GM18858 (cell line): ENCODE measurements around the gene PRPF40A.

ENCODE experiments used
- ATAC-seq: cut with Tn5 transposase; IDR thresholded peaks from one replicate; pipeline ENCODE4 v1.9.1; 2021; ENCODE audit not compliant: unreplicated experiment

Gene PRPF40A

DNA sequence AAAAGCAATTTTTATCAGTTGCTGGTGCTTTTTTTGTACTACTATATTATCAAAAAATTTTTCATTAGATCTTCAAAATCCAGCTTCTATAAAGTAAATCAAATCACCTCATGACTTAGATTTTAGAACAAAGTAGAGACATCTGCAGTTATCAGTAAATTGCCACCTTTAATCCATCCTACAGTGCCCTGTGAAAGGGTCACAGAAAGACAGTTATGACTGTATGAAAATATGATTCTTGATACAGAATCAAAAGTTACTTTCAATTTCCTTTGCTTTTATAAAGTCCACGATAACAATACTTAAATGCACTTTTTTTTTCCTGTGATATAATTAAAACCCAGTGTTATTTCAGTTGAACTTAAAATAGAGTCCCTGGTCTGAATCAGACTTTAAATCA, 61.4 kb downstream of the PRPF40A start:
- ATAC-seq: peak; percentile 41

DNA sequence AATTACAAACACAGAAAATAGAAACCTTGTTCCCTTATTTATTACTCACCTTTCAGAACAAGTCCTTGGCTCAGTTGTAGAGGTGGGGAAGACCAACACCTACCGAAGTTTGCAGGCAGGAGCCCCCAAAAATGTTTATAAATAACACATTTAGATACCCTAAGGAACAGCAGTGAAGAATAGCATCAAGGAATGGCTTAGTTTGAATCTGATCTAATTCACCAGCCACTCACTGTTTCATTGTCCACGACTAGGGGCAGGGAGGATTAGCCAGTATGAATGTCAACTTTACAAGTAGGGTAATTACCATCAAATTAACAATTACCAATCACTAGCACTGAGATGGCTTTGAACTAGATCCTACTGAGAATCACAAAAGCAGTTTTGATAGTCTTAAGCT, 65.4 kb downstream of the PRPF40A start:
- no peak for ATAC-seq

DNA sequence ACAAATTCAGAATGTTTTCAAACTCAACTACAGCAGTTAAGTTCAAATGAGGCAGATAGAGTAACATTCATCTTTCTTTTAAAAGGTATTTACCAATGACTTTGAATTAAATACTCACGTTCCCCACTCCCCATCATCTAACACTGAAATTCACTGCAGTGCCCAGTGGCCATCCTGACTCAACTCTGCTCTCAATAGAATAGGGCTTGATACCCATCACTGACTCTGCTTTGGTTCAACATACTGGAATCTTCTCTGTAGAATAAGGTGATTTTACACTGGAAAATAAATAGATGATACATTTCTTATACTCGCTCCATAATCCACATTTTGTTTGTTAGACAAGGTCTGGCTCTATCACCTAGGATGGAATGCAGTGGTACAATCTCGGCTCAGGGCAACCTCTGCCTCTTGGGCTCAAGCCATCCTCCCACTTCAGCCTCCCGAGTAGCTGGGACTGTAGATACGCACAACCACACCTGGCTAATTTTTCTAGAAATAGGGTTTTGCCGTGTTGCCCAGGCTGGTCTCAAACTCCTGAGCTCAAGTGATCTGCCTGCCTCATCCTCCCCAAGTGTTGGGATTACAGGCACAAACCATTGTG, 66.4 kb downstream of the PRPF40A start:
- no peak for ATAC-seq

DNA sequence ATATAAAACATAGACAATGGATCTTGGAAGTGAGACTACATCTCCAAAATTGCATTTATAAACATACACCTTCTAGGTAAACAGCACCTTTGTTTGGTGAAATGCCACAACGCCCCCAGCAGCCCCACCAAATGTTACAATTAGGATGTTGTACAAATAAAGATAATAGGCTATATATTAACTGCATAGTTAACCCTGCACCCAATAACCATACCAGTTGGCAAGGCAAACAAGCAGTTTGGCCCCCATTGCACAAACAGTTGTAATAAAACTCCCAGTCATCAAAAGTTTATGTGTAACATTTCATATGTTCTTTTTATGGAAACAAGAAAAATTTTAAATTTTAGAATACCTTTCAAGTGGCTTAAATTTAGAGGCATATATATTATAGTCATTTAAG, 67.3 kb downstream of the PRPF40A start:
- ATAC-seq: no peak

DNA sequence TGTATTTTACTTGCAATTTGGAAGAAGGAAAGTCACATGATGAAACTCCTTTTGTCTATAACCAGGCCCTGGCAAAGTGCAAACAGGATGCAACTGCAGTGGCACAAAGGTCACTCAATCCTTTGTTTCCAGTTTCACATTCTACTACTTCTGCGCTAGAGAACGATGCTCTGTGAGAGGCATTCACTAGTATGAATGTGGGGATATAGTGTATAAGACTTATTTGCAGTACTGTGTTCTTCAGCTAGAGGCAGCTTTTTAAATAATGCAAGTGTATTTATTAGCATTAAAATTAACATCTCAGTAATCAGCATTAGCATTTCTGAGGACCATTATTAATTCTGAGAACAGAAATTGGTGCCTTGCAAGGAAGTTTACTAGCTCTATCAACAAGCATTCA, 68.9 kb downstream of the PRPF40A start:
- ATAC-seq: no peak

DNA sequence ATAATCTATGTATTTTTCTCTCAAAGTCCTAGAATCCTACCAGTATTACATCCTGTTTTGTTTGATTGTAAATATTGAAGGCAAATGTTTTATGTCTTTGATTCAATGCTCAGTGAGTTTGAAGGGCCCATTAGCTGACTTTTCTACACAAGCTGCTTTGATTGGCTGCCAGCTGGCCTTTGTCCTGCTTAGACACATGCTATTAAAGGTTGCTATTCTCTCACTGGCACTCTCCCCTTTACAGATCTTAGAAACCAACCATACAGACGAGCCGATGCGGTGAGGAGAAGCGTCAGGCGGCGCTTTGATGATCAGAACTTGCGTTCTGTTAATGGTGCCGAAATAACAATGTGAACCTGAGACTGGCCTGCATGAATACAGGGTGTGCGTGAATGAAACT, 69.7 kb downstream of the PRPF40A start:
- ATAC-seq: no peak

DNA sequence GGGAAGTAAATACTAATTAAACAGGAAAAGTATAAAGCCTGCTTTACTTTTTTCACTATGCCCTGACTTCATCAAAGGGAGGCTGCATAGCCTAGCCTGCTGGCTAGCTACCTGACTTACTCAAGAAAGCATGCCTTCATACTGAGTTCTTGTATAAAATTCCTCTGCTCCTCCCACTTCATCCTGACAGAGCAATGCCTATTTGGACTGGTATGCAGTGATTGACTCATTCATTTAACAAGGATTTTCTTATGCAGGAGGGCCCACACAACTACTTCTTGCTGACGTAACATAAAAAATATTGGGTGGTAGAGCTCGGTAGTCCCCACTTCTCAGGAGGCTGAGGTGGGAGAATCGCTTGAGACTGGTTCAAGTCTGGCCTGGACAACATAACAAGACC, 70.5 kb downstream of the PRPF40A start:
- no peak for ATAC-seq

DNA sequence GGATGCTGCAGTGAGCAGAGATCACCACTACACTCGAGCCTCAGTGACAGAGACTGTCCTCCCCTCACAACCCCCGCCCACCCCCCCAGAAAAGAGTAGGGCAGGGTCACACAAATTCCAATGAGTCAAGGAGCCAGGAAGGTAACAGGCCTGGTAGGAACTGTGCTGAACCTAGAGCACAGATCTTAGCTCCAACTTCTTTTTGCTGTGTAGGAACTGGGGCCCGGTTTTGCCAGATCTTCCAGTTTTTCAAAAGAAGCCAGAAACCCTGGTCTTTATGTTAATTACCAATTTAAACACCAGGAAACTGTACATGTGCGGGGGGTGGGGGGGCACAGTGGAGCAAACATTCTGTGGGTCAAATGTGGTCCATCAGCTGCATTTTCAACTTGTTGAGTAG, 71.0 kb downstream of the PRPF40A start:
- ATAC-seq: no peak

DNA sequence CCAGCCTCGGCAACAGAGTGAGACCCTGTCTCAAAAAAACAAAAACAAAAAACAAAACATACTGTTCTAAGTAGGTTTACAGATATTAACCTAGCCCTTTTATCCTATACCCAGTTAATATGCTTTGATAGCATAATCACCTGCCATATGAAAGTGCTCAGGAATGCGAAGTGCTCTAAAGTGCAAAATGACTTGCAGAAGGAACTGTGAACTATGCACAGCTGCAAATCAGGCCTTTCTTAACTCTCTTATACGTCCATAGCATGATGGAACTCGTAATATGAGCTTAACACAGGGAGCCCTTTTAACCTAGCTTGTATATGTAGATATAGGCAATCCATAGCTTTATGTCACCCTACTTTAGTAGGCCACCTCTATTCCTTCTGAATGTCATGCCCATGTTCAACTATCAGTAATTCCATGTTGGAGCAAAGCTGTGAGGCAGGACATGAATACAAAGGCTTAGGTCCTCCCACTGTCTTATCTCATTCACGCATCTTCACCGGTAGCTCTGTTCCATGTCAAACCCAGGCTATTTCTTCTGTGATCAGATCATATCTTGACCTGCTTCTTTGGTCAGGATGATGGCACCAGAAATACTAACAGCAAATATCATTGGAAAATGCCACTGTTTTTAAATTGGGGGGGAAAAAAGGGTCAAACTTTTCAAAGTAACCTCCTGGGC, 72.9 kb downstream of the PRPF40A start:
- ATAC-seq: no peak

DNA sequence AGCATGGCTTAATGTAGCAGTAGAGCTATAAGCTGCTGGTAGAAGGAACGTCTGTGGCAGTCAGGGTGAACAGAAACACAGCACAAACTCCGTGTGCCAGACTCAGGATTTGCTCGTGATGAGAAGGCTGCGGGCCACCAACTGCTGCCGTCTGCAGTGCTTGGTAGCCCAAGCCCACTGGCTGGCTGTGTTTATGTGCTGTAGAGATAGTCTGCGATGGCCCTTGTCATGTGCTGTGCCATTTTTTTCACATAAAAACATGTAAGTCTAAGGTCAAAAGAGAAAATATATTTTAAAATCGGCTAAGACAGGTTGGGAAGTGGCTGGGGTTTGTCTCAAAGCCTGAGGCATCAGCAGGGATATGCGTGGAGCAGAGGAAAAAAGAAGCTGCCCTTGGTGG, 78.7 kb downstream of the PRPF40A start:
- no peak for ATAC-seq

DNA sequence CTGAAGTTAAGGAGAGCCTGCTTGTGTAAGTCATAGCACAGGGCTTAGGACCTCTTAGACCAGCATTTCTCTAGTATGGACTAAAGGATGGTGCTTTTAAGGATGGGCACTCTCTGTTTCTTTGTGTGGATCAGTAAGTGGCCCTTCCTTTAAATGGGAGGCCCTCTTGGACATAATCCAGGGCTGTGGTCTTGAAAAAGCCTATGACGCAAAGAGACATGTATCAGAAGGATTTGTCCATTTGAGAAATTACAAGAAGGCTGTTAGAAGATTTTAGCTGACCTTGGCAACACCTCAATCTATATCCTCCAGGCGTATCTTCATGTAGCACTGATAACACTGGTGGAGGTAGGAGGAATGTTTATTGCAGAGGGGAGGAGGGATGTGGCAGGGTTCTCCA, 79.2 kb downstream of the PRPF40A start:
- ATAC-seq: no peak

DNA sequence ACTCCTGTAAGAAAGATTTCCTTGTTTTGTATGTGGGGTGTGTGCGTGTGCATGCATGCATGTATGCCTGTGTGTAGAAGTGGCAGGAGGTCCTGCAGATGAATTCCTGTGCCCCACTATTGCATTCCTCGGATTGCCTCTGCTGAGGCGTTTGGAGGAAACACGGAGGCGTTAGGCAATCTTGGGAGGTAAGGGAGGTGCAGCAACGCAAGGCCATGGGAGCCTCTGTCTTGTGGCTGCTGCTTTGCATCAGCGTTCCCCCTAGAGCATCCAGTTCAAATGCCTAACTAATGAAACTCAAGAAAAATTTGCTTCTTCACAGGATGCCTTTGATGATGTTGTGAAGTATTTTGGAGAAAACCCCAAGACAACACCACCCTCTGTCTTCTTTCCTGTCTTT, 80.0 kb downstream of the PRPF40A start:
- no peak for ATAC-seq

DNA sequence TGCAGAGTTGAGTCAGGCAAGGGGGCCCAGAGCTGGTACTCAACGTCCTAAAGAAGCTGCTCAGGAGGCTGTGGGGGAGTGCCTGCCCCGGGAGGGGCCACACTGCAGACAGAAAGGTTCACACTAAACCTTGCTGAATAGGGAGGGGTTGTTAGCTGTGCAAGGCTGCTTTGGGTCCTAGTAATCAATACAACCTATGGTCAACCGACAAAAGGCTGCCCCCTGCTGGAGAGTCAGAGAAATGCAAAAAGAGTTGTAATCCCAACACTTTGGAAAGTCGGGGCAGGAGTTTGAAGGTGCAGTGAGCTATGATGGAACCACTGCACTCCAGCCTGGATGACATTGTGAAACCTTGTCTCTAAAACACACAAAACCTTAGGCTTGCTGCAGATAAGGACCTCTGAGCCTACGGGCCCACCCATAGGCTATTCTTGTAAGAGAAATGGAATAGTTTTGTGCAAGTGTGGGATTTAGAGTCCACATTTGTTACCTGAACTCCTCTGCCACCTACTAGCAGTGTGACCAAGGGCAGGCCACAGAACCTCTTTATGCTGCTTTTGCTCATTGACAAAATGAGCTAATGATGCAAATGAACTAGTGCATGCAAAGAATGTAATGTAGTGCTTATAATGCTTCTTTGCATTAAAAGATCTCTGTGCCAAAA, 81.5 kb downstream of the PRPF40A start:
- peak; percentile 68 for ATAC-seq

DNA sequence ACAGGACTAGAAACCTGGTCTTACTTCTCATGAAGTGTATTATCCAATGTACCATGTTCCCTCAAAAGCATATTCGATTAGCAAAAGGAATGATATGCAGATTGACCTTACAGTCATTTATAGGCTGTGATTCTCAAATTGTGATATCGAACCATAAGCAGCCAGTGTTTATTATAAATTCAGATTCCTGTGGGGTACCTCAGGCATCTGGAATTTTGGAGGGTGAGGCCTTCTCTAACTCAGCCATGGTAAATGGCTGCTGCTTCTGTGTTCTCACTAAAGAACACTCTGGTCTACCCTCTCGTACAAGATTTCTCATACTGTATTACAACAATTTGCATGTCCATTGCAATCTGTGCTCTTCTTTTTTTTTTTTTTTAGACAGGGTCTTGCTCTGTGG, 84.5 kb downstream of the PRPF40A start:
- no peak for ATAC-seq

DNA sequence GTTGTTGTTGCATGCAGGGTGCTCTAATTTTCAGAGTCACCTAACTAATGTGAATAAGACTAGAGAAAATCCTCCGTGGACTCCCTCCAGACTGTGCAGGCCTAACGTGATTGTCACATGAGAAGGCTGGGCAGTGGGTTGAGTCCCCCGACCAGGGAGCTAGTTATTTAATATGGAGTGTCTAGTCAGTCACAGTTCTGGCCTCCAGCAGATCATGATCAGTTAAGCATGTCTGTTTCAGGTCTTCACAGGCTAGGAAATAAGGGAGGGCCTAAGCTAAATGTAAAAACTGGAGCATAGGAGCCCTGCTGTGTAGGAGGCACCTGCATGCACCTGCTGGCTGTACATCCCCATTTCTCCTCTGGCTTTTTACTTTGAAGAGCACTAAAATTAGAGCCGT, 86.8 kb downstream of the PRPF40A start:
- no peak for ATAC-seq

DNA sequence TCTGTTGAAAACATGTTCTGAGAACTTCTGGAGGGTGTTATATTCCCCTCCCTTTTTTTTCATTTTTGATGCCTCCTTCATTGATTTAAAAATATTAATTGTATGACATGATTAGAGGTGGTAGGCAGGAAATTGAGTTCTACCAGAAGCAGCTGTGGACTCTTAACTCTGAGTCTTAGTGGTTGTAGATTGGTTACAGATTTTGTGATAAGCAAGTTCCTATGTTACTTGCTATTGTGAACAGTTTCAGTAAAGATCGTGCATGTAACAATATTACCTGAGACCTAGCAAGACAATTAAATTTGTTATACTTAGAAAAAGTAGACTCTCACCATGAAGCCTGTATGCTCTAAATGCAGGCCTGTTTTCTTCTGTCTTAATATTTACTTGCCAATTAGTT, 88.1 kb downstream of the PRPF40A start:
- ATAC-seq: no peak

DNA sequence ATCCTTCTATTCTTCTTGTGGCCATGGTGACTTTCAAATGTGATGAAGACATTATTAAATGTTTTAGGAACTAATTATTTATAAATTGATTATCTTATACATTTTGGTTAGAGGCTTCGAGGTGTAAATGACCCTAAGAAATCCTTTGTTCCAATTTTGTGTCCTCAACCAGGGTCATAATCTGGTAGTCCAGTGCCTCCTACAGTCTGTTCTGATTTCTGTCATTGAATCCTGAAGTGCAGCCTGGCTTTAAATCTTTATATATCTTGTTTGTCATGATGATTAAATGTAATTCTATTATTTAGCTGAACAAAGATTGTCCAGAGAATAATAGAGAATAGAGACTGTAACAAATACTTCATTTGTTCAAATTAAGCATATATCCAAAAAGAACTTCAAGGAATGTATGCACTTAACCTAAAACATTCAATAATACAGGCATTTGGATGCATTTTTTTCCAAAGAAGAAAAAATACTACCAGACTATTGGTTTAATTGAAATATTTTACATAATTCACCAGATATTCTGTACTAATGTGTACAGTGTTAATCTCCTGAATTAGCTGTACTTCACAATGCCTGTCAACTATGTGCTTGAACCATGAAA, 89.8 kb downstream of the PRPF40A start:
- ATAC-seq: no peak

DNA sequence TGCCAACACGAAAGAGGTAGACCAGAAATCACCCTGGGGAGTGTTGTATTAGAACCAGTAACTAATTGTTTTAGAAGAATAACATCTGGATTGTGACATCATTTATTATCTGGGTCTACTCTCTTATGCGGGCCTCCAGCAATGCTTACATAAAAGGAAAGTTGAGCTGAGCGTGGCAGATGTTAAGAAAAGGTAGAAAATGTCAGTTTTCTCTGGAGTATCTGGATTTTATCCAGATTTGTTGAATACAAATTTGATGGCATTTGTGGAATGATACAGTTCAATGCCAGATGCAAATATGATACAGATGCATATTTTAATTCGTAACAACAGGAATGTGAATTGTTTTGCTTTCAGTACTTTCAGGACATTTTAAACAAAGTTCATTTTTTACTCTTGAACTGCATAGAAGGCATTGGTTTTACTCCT, 90.3 kb downstream of the PRPF40A start:
- ATAC-seq: no peak

DNA sequence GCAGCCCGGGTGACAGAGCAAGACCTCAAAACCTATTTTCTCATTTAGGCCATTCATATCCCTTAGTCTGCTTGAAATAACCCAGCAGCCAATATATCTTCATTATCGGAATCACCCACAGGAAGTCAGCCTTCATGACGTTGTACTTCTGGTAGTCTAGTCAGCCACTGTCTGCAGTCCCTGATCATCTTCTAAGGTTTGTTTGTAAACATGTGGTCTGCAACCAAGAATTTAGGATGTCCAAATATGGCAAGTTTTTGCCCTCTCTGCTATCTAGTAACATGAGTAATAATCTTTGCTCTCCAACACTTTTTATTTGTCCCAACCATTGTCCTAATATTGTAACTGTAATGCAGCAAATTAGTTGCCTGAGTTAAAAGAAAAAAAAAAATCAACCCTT, 92.5 kb downstream of the PRPF40A start:
- ATAC-seq: no peak

DNA sequence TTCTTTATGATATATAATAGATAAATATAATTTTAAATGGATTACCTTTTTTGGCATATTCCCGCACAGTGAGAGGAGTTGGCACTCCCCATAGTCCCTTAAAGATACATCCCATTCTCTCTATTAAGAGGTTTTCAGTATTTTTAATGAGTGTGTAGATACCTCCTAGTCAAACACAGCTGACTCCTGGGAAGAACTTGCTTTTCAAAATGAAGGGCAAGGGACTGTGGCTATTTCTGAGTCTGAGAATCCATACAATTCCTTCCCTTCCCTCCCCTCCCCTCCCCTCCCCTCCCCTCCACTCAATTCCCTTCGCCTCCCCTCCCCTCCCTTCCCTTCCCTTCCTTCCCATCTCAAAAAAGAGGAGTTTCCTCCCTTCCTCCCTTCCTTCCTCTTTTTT, 93.5 kb downstream of the PRPF40A start:
- ATAC-seq: no peak

DNA sequence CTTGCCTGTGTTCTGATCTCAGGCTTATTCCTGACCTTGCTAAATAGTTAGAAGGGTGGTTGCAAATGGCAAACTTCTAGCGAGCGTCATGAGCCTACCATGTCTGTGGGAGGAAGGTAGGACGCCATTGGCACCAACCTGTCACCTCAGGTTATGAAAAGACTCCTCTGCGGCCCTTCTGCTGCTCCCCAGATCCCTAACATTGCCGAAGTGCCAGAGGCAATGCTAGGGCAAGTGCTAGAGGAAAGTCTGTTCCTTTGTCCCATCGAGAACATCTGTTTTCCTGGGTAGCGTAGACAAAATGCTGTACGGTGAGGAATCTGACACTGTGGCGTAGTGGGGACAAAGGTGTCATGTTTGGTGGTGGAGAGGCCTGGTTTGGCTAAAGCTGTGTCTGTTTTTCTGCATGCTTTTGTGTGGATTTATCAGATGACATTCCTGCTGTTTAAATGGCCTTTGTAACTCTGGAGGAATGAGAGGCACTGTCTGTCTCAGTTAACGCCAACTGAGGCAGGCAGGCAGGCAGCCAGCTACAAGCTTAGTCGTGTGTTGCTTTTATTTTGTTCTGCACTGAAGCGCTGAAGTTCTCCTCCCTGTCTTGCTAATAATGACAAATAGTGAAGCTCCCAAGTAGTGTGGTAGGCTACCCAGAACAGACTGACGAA, 94.1 kb downstream of the PRPF40A start:
- ATAC-seq: no peak

DNA sequence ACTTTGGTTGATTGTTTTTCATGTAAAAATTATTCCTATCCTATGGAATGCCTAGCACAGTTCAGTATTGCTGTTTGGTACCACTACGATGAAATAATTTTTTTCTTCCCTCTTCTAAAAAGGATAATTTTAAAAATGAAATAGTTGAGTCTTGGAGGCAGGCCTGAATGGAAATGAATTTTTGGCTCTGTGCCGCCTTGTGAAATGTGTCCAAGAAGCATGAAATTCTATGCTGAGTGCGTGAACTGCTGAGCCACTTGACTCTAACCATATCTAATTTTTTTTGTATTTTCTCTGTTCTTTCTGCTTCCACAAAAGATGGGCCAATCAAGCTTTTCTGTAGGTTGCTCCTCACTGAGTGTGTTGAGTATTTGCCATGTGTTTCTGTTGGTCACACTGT, 95.0 kb downstream of the PRPF40A start:
- ATAC-seq: no peak
